Activated B cell treated with CpG ODN at 0.5 μM for 24 hours (primary cell): ENCODE data around the gene SUMF1. TPM values are rescaled to one million over a fixed set of nuclear protein-coding genes. Genes with fewer than 3 reads are reported as not detected.

Experiments
- ATAC-seq: fragments of 200-7000 bp; cut with Tn5 transposase; one replicate; pipeline ENCODE4 v1.10.0; 2021; ENCODE audit warnings: low read depth, mild to moderate bottlenecking, moderate library complexity
- CTCF ChIA-PET: fragments of 350-600 bp; sonication (Branson Sonifier 250); formaldehyde crosslinking; loops from one replicate; lab custom pipeline; 2021; ENCODE audit warnings: antibody characterized with exemption; lab: Charles Lee
- POLR2A ChIA-PET: fragments of 350-600 bp; sonication (Branson Sonifier 250); formaldehyde crosslinking; loops from one replicate; lab custom pipeline; 2021; ENCODE audit warnings: antibody characterized with exemption; lab: Charles Lee
- DNase-seq: peaks from one replicate; pipeline ENCODE4 v3.0.0; 2022
- H3K27ac Mint-ChIP-seq: one replicate; pipeline ENCODE4 v1.8.0; 2020; ENCODE audit warnings: mixed read lengths
- H3K27me3 Mint-ChIP-seq: one replicate; pipeline ENCODE4 v1.8.0; 2021; ENCODE audit warnings: mixed read lengths
- H3K36me3 Mint-ChIP-seq: one replicate; pipeline ENCODE4 v1.8.0; 2021; ENCODE audit warnings: low read depth, mixed read lengths
- H3K4me1 Mint-ChIP-seq: one replicate; pipeline ENCODE4 v1.8.0; 2021; ENCODE audit warnings: mixed read lengths
- H3K4me3 Mint-ChIP-seq: one replicate; pipeline ENCODE4 v1.8.0; 2020; ENCODE audit warnings: mild to moderate bottlenecking, mixed read lengths
- H3K9me3 Mint-ChIP-seq: one replicate; pipeline ENCODE4 v1.8.0; 2020; ENCODE audit warnings: mixed read lengths
- intact Hi-C: fragments of 100-400 bp; cut with micrococcal nuclease; formaldehyde crosslinking; loops from one replicate; pipeline ENCODE4 v1.15.1; 2024
- total RNA-seq: library from RNA; stranded (reverse); gene quantifications from 2 replicates; pipeline ENCODE4 v1.2.3, GENCODE V29; 2022
- TF ChIP-seq, protein P1 (sequence below): fragments of 200-600 bp; IDR thresholded peaks from one replicate; pipeline ENCODE4 v1.8.0; 2022; ENCODE audit warnings: antibody characterized with exemption, mild to moderate bottlenecking

SUMF1 gene
- total RNA-seq, 1 donor from 2014 or later = 20.7 TPM

DNA sequence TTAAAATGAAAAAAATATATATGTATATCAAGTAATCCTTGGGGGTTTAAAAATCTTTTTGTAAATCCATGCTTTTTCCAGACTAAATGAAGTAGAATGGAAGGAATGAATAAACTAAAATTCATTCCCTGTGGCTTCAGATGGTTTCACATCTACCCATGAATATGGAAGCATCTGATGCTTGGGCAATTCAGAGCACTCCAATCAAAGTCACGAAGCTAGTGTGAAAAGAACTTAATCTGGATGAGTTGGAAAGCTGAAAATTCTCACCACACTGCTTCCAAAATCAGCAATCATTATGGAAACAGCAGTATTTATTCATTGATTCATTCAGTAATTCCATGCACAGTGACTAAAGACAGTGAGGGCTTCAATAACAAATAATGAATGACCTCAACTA, 55.2 kb downstream of the SUMF1 start:
- TF ChIP-seq, protein P1, sequence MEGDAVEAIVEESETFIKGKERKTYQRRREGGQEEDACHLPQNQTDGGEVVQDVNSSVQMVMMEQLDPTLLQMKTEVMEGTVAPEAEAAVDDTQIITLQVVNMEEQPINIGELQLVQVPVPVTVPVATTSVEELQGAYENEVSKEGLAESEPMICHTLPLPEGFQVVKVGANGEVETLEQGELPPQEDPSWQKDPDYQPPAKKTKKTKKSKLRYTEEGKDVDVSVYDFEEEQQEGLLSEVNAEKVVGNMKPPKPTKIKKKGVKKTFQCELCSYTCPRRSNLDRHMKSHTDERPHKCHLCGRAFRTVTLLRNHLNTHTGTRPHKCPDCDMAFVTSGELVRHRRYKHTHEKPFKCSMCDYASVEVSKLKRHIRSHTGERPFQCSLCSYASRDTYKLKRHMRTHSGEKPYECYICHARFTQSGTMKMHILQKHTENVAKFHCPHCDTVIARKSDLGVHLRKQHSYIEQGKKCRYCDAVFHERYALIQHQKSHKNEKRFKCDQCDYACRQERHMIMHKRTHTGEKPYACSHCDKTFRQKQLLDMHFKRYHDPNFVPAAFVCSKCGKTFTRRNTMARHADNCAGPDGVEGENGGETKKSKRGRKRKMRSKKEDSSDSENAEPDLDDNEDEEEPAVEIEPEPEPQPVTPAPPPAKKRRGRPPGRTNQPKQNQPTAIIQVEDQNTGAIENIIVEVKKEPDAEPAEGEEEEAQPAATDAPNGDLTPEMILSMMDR = no peak
- ATAC-seq = no peak
- POLR2A ChIA-PET = no interaction called here
- Mint-ChIP-seq H3K4me1 (peaks cover 3% of the 10 kb centered on the region), H3K9me3 (no peaks in the 10 kb centered on the region), H3K27me3 (no peaks in the 10 kb centered on the region), H3K27ac (no peak overlapping the region), H3K36me3 (peaks cover 70% of the 10 kb centered on the region), H3K4me3 (no peak overlapping the region)
- intact Hi-C loops = no loop called here
- CTCF ChIA-PET = no interaction called here
- DNase-seq = no peak

DNA sequence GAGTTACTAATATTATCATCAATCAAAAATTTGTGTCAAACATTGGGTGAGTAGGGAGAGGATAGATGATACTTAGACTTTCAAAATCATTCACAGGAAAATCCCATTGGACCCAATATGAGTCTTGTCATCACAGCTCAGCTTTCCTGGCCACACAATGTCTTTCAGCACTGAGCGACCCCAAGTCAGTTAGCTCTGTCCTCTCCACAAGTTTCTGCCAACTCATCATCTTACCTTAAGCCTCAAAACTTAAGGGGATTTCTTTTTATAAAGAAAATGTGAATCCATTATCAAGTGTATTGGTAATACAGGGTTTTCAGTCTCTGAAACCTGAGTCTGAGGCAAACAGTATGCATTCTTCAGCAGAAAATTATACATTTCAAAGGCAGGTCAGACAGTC, 55.8 kb downstream of the SUMF1 start:
- Mint-ChIP-seq H3K36me3 (peaks cover 69% of the 10 kb centered on the region), H3K4me1 (peaks cover 3% of the 10 kb centered on the region), H3K9me3 (no peaks in the 10 kb centered on the region), H3K27ac (no peak overlapping the region), H3K27me3 (no peaks in the 10 kb centered on the region), H3K4me3 (no peak overlapping the region)
- CTCF ChIA-PET = no interaction called here
- POLR2A ChIA-PET = interaction anchor here (0.7 kb wide), 1 partner anchor 108 kb away, joined by 3 read pairs; no protein-coding TSS in a partner anchor
- TF ChIP-seq, protein P1 = no peak
- DNase-seq (no peak), ATAC-seq (no peak)
- intact Hi-C loops = no loop called here

DNA sequence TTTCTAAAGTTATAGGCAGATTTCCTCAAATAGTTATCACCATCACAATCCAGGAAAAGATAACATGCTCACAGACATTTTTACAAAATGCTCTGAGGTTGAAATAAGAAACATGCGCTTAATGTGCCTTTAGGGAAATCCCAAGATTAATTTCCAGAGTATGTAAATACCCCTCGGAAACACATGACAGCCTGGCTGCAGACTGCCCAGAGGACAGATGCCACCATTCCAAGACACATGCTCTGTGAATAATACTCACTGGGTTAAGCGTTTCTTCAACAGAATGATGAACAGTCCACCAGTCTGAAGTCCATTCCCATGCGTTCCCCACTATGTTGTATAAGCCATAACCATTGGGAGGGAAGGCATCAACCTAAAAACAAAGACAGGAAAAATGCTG, 56.5 kb downstream of the SUMF1 start:
- Mint-ChIP-seq H3K36me3 (peaks cover 69% of the 10 kb centered on the region), H3K9me3 (no peaks in the 10 kb centered on the region), H3K4me1 (peaks cover 3% of the 10 kb centered on the region), H3K27me3 (no peaks in the 10 kb centered on the region), H3K27ac (no peak overlapping the region), H3K4me3 (no peak overlapping the region)
- ATAC-seq (no peak), DNase-seq (no peak)
- intact Hi-C loops = no loop called here
- POLR2A ChIA-PET = interaction anchor here (0.7 kb wide), 1 partner anchor 109 kb away, joined by 3 read pairs; no protein-coding TSS in a partner anchor
- CTCF ChIA-PET = no interaction called here
- TF ChIP-seq, protein P1 = no peak

DNA sequence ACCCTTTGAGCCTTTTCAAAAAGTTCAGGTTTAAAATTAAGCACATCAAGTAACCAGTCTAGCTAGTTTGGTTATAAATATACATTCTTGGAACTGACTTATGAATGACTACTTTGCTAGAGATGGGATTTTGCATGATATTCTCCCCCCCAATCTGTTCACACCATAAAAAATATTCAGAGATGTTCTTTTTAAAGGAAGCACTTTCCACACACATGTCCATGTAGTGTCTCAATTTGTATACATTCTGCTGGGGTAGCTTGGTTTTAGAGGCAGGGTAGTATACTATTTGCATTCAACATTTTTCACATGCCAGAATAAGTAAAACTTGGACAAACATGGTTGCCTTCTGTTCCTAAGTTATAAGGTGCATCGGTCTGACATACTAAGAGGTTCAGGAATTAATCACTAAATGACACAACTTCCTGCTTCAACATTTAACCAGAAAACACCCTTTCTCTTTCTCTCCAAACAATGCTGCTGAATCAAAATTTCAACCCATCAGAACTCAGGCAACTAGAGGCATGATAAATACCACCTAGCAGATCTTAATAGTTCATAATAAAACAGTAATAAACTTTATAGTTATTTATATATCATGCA, 57.0 kb downstream of the SUMF1 start:
- H3K36me3 Mint-ChIP-seq = peaks cover 68% of the 10 kb centered on the region
- no peak for ATAC-seq
- H3K9me3 Mint-ChIP-seq = no peaks in the 10 kb centered on the region
- intact Hi-C loops = no loop called here
- TF ChIP-seq, protein P1 = no peak
- H3K4me3 Mint-ChIP-seq = no peak overlapping the region
- peaks cover 3% of the 10 kb centered on the region for H3K4me1 Mint-ChIP-seq
- H3K27ac Mint-ChIP-seq = no peak overlapping the region
- H3K27me3 Mint-ChIP-seq = no peaks in the 10 kb centered on the region
- CTCF ChIA-PET = no interaction called here
- POLR2A ChIA-PET = no interaction called here
- no peak for DNase-seq

DNA sequence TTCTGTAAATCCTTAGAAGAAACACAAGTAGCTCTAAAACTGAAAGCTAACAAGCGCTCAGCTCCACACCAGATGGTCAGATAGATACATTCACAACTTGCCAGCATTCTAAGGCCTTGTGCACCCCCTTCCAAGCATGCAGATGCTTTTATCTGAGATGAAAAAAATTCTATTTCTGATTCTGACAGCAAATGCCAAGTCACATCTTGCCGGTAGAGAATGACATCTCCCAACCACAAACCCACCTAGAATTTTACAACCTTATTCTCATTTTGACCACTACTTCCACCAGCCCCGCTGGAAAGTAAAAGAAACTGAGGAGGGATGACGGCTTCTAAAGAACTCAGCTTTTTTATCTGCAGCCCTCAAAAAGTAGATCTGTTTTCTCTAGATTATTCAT, 57.7 kb downstream of the SUMF1 start:
- H3K4me1 Mint-ChIP-seq = peaks cover 3% of the 10 kb centered on the region
- POLR2A ChIA-PET = no interaction called here
- CTCF ChIA-PET = no interaction called here
- DNase-seq (no peak), ATAC-seq (no peak)
- H3K27me3 Mint-ChIP-seq = no peaks in the 10 kb centered on the region
- TF ChIP-seq, protein P1 = no peak
- no peaks in the 10 kb centered on the region for H3K9me3 Mint-ChIP-seq
- H3K36me3 Mint-ChIP-seq = peaks cover 72% of the 10 kb centered on the region
- no peak overlapping the region for H3K27ac Mint-ChIP-seq
- intact Hi-C loops = no loop called here
- H3K4me3 Mint-ChIP-seq = no peak overlapping the region
